ENCODE measurements around the gene GRN. TPM values are rescaled to one million over a fixed set of nuclear protein-coding genes. Genes with fewer than 3 reads are reported as not detected.

GRN gene
- 100 to 1,000 TPM; 229 to 332 (median 237) TPM for polyA plus RNA-seq (ENCODE audit: insufficient read length in 4 of 4)

- peak; percentile 88 to 99 (median 98) for DNase-seq (ENCODE audit: low read depth in 4 of 4, low spot score in 3 of 4)
These were observed at the start of gene GRN for GRCh38 chr17:44344939-44345453. Gene GRN, plus strand, starts transcription at chr17:44345302. Its CDS starts 3,863 bp downstream, at chr17:44349165.

DNA sequence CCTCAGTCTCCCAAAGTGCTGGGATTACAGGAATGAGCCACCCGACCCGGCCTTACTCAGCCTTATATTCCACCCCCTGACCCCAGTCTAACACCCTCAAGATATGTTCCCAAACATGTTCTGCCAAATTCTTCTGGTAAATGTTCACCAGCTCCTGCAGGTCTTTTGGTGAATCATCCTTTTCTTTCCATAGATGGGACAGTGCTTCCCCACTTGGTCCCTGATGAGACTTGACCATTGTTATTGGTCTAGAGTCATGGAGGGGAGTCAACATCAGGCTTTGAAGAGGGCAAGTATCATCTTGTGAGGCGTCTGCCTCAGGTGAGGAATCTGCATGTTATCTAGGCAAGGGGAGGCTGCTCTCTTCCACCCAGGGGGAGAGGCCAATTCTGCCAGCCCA is 47.1 kb upstream of the GRN start:
- no peak for DNase-seq (ENCODE audit: low read depth in 4 of 4, low spot score in 3 of 4)

GRCh38 chr17:44304651-44305050 is 40.5 kb upstream of the GRN start:
- DNase-seq (ENCODE audit: low read depth in 4 of 4, low spot score in 3 of 4) = no peak

DNA sequence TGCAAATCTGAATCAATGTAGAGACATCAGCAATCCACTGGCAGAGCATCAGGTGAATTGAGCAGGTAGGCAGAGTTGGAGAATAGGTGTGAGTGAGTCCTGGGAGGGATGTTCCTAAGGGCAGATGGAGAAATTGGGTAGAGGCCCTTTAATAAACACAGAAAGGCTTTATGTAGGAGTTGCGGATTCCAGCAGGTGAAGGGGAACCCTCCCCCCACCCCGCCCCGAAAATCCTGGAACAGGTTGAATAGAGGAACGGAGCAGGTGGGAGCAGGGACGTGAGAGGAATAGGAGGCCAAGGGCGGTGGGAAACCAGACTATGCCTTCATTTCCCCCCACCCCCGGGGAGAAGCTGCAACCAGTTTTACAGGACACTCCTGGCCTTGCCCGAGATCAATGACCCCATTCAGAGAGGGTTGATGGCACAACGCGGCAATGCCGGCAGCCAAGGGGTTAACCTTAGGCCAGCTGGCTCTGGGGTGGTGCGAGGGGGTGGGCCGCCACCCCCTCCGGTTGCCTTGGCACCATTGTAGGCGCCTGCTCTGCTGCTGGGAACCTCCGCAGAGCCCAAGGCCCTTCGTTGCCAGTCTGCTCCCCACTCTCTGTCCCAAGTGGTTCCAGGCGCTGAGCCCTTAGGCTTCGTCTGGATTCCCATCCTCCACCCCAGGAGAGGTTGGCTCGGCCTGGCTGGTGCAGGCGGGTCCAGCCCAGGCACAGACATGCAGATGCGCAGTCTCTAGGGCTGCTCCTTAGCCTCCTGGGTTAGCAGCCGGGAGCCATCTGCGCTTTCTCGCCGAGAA is 37.5 kb upstream of the GRN start:
- no peak for DNase-seq (ENCODE audit: low read depth in 4 of 4, low spot score in 3 of 4)

DNA sequence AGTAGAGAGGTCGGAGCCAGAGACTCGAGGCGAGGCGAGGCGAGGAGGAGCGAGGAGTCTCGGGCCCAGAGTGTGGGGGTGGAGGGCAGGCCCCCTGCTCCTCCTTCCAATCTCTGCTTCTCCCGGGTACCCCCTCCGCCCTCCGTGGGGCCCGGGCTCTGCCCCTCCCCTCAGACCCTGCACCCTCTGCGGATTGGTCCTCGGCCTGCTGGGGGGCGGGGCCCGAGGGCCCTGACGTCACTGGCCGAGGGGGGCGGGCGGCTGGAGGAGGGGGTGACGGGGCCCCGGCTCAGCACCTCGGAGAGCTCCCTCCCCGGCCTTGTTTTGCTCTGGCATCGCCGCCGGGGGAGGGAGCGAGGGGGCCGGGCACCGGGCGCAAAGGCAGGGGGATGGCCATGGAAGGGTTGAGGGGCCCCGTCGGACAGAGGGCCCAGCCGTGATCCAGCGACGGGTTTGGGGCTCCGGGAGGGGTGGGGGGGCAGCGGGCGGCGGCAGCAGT is 36.7 kb upstream of the GRN start, which contains the start of gene RUNDC3A:
Gene RUNDC3A, plus strand, starts transcription at position 282 of the 499 bp plus-strand sequence. CDS start 232 bp downstream, outside the sequence.
- DNase-seq (ENCODE audit: low read depth in 4 of 4, low spot score in 3 of 4) = peak; percentile 80 to 88 (median 82)

DNA sequence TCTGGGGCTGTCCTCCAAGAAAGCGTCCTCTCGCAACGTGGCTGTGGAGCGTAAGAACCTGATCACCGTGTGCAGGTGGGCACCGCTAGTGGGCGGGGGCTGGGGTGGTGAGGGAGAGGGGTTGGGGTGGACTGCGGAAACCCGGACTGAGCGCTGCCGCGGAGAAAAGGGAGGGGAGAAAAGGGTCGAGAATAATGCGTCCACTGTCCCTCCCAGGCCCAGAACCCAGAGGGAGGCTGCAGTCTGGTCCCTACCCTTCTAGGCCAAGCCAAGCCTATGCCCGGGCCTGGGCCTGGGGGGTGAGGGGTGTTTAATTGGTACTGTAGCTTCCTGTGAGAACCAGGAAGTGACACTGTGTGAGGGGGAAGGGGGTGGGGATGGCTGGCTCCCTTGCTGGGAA is 36.2 kb upstream of the GRN start:
- no peak for DNase-seq (ENCODE audit: low read depth in 4 of 4, low spot score in 3 of 4)

- no peak for DNase-seq (ENCODE audit: low read depth in 4 of 4, low spot score in 3 of 4)
These were observed 35.6 kb upstream of the GRN start for GRCh38 chr17:44309472-44309871.

- DNase-seq (ENCODE audit: low read depth in 4 of 4, low spot score in 3 of 4) = no peak
These were observed 34.9 kb upstream of the GRN start for GRCh38 chr17:44310188-44310587.

DNA sequence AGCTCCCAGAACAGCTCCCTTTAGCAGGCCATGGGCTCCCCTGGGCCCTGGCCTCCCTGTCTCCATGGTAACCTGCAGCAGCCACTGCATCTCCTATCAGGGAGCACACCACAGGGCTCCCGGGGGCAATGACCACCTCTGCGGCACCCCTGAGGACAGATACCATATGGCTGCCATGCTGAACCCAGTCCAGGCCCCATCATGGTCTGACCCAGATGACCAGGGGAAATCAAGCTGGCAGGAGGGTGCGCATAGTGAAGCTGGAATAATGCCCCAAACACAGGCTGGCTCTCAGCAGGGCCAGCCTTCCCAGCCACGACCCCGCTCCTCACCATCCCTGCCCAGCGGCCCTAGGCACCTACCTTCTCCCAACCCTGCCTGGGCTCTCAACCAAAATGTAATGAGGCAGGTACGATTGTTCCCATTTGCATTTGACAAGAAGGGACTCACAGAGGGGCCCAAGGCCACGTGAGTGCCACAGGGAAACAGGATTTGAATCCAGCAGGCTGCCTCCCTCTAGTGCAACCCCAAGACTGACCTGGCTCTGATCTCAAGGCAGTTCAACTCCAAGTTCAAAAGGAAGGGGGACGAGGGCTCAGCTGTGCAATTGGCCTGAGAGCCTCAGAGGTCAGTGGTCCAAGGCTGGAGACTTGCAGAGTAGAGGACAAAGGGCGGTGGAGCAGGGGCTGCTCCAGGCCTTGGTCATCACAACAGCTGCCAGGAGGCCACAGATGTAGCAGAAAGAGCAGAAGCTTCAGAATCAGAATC is 34.3 kb upstream of the GRN start:
- no peak for DNase-seq (ENCODE audit: low read depth in 4 of 4, low spot score in 3 of 4)

GRCh38 chr17:44311562-44312181 is 33.4 kb upstream of the GRN start:
- no peak for DNase-seq (ENCODE audit: low read depth in 4 of 4, low spot score in 3 of 4)

- DNase-seq (ENCODE audit: low read depth in 4 of 4, low spot score in 3 of 4) = no peak
These were observed 32.6 kb upstream of the GRN start for GRCh38 chr17:44312396-44313104.

- DNase-seq (ENCODE audit: low read depth in 4 of 4, low spot score in 3 of 4) = no peak
These were observed 31.1 kb upstream of the GRN start for GRCh38 chr17:44314031-44314430.

DNA sequence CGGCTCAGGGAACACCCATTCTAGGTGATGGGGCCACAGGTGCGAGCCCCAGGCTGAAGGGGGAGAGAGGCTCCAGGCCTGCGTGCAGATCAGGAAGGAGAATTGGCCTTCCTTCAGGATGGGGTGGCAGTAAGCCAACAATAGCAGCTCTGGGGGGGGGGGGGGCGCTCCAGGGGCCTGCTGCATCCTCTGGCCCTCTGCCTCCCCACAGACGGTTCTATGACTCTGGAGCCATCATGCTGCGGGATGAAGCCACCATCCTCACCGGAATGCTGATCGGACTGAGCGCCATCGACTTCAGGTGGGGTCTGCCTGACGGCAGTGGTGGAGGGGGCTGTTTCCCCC is 30.6 kb upstream of the GRN start:
- DNase-seq (ENCODE audit: low read depth in 4 of 4, low spot score in 3 of 4) = no peak

- no peak for DNase-seq (ENCODE audit: low read depth in 4 of 4, low spot score in 3 of 4)
These were observed 30.0 kb upstream of the GRN start for GRCh38 chr17:44314869-44315661.

- DNase-seq (ENCODE audit: low read depth in 4 of 4, low spot score in 3 of 4) = no peak
These were observed 29.1 kb upstream of the GRN start for GRCh38 chr17:44315760-44316731.

DNA sequence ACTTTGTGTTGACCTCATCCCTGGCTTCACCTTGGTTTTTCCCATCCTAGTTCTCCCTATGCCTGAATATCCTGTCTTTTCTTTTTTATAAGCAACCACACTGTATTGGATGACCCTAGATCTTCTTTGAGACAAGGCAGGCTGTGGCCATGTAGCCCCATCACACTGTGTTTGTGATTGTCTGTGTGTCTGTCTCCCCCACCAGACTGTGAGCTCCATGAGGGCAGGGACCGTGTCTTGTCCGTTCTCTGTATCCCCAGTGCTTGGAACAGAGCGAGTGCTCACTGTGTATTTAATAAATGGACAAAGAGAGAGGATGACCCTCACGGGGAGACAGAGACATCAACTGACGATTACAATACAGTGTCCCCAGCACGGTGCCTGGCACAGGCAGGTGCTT is 27.6 kb upstream of the GRN start:
- no peak for DNase-seq (ENCODE audit: low read depth in 4 of 4, low spot score in 3 of 4)

- DNase-seq (ENCODE audit: low read depth in 4 of 4, low spot score in 3 of 4) = no peak
These were observed 26.8 kb upstream of the GRN start for GRCh38 chr17:44318077-44318892.

GRCh38 chr17:44320066-44320465 is 25.0 kb upstream of the GRN start:
- no peak for DNase-seq (ENCODE audit: low read depth in 4 of 4, low spot score in 3 of 4)
